Transverse colon (tissue), 4 donors: ENCODE measurements around the gene IMPACT.

Source experiments
- EP300 ChIP-seq: sonication (generic); formaldehyde crosslinking; IDR thresholded peaks from one replicate; pipeline ENCODE4 v1.6.1; 2017; ENCODE audit warnings: antibody characterized with exemption, low read depth
- POLR2A ChIP-seq: fragments of 450-650 bp; IDR thresholded peaks from one replicate; pipeline ENCODE4 v1.6.1; 2016; ENCODE audit warnings: antibody characterized with exemption, mild to moderate bottlenecking, moderate library complexity
- POLR2AphosphoS5 ChIP-seq, 3 donors: sonication (generic); formaldehyde crosslinking; IDR thresholded peaks; one replicate each; pipeline ENCODE4 v1.6.1; 2016; ENCODE audit warnings: antibody characterized with exemption in 3 of 3
- TF ChIP-seq, protein P1 (sequence below), 5 experiments: fragments of 200-600 bp in 3 of 5; fragments of 450-650 bp in 2 of 5; sonication (generic) in 3 of 5; IDR thresholded peaks; 1 replicate in 2 of 5; 2 replicates in 3 of 5; pipeline ENCODE4 v1.5.1; 2016 to 2017; ENCODE audit warnings: antibody characterized with exemption in 5 of 5, inconsistent platforms in 3 of 5, mild to moderate bottlenecking in 2 of 5, moderate library complexity in 1 of 5

GRCh38 chr18:24466771-24467170 lies 40.3 kb downstream of the IMPACT start:
- TF ChIP-seq, protein P1, sequence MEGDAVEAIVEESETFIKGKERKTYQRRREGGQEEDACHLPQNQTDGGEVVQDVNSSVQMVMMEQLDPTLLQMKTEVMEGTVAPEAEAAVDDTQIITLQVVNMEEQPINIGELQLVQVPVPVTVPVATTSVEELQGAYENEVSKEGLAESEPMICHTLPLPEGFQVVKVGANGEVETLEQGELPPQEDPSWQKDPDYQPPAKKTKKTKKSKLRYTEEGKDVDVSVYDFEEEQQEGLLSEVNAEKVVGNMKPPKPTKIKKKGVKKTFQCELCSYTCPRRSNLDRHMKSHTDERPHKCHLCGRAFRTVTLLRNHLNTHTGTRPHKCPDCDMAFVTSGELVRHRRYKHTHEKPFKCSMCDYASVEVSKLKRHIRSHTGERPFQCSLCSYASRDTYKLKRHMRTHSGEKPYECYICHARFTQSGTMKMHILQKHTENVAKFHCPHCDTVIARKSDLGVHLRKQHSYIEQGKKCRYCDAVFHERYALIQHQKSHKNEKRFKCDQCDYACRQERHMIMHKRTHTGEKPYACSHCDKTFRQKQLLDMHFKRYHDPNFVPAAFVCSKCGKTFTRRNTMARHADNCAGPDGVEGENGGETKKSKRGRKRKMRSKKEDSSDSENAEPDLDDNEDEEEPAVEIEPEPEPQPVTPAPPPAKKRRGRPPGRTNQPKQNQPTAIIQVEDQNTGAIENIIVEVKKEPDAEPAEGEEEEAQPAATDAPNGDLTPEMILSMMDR (IDR thresholded peaks at IDR 0.05) = no peak
- no peak for TF ChIP-seq POLR2AphosphoS5 (IDR thresholded peaks at IDR 0.05)
- TF ChIP-seq EP300 = no peak
- no peak for TF ChIP-seq POLR2A
